IPS DF 4.7 (cell line): ENCODE measurements around the gene CYBA.
"Not testable (repeated sequence)": the region's sequence is repeated elsewhere in the genome, so short reads cannot be mapped to it uniquely, and the experiment has no call there.

ENCODE experiments used
- DNase-seq: peaks from one replicate; pipeline ENCODE4 v3.0.0-alpha.2; 2013; ENCODE audit warnings: low spot score; ENCODE audit errors: extremely low read depth

Gene CYBA

GRCh38 chr16:88686439-88687253, 35.8 kb upstream of the CYBA start, which contains the start of gene SNAI3:
TSS of gene SNAI3 (minus strand) at chr16:88686507. CDS start at chr16:88686406, 101 bp downstream.
- no peak for DNase-seq

- no peak for DNase-seq
These were observed 35.2 kb upstream of the CYBA start for GRCh38 chr16:88686062-88686438.

- DNase-seq = no peak
These were observed 34.6 kb upstream of the CYBA start for GRCh38 chr16:88685156-88686061.

GRCh38 chr16:88684569-88685155, 33.8 kb upstream of the CYBA start:
- DNase-seq = no peak

GRCh38 chr16:88681709-88682451, 31.0 kb upstream of the CYBA start:
- DNase-seq = no peak

- DNase-seq = no peak
These were observed 30.3 kb upstream of the CYBA start for GRCh38 chr16:88681084-88681680.

GRCh38 chr16:88680554-88681083, 29.8 kb upstream of the CYBA start:
- no peak for DNase-seq

- DNase-seq = no peak
These were observed 27.5 kb upstream of the CYBA start for GRCh38 chr16:88678224-88678979.

GRCh38 chr16:88677721-88678120, 26.9 kb upstream of the CYBA start:
- no peak for DNase-seq

- no peak for DNase-seq
These were observed 25.8 kb upstream of the CYBA start for GRCh38 chr16:88676502-88677242.

GRCh38 chr16:88673716-88674379, 23.0 kb upstream of the CYBA start:
- DNase-seq = no peak

GRCh38 chr16:88672776-88673175, 21.9 kb upstream of the CYBA start:
- DNase-seq = no peak

- DNase-seq = no peak
These were observed 21.0 kb upstream of the CYBA start for GRCh38 chr16:88671806-88672205.

GRCh38 chr16:88669980-88670379, 19.1 kb upstream of the CYBA start:
- no peak for DNase-seq

- not testable (repeated sequence) for DNase-seq
These were observed 18.6 kb upstream of the CYBA start for GRCh38 chr16:88669493-88669892.

- no peak for DNase-seq
These were observed 16.6 kb upstream of the CYBA start for GRCh38 chr16:88667461-88667860.

- DNase-seq = no peak
These were observed 14.7 kb upstream of the CYBA start for GRCh38 chr16:88665570-88665969.

- DNase-seq = no peak
These were observed 14.3 kb upstream of the CYBA start for GRCh38 chr16:88665148-88665547.
